Esophagus squamous epithelium (tissue), 5 donors: ENCODE results near the gene ABCA3. TPM values are rescaled to one million over a fixed set of nuclear protein-coding genes. Genes with fewer than 3 reads are reported as not detected.

Experiments used
- DNase-seq: peaks from one replicate; lab custom pipeline; 2025; lab: John Stamatoyannopoulos, UW
- H3K27ac ChIP-seq, 4 donors: fragments of 200-600 bp; sonication (generic); one replicate each; pipeline ENCODE4 v1.5.1; 2016 to 2019; ENCODE audit warnings: mild to moderate bottlenecking in 1 of 4
- H3K27me3 ChIP-seq, 4 donors: fragments of 200-600 bp; sonication (generic); 1 replicate in 3 of 4; 2 replicates in 1 of 4; pipeline versions ENCODE4 v1.5.1 to v1.6.0; 2017 to 2021; ENCODE audit warnings: antibody characterized with exemption in 1 of 4
- H3K36me3 ChIP-seq, 3 donors: fragments of 200-600 bp; sonication (generic); one replicate each; pipeline ENCODE4 v1.5.1; 2016 to 2019
- H3K4me1 ChIP-seq, 3 donors: fragments of 200-600 bp; sonication (generic); one replicate each; pipeline ENCODE4 v1.5.1; 2017 to 2019
- H3K4me3 ChIP-seq, 4 donors: fragments of 200-600 bp; sonication (generic); 1 replicate in 3 of 4; 2 replicates in 1 of 4; pipeline ENCODE4 v1.5.1; 2016 to 2019; ENCODE audit warnings: mild to moderate bottlenecking in 2 of 4, moderate library complexity in 1 of 4
- H3K9me3 ChIP-seq, 3 donors: fragments of 200-600 bp; sonication (generic); one replicate each; pipeline ENCODE4 v1.5.1; 2016 to 2019
- CTCF ChIP-seq, 6 experiments: fragments of 450-650 bp in 4 of 6; fragments of 200-600 bp in 2 of 6; sonication (generic) in 2 of 6; IDR thresholded peaks; one replicate each; pipeline ENCODE4 v1.5.1; 2016 to 2019; ENCODE audit warnings: antibody characterized with exemption in 6 of 6, mild to moderate bottlenecking in 4 of 6, moderate library complexity in 4 of 6
- POLR2A ChIP-seq, 4 donors: fragments of 450-650 bp; IDR thresholded peaks; one replicate each; pipeline ENCODE4 v1.6.1; 2017; ENCODE audit warnings: antibody characterized with exemption in 4 of 4, mild to moderate bottlenecking in 4 of 4, moderate library complexity in 3 of 4
- WGBS, 2 donors: methylation state at CpG; one replicate each; pipeline ENCODE4 v1.1.5; 2018; 5-methylcytosine and 5-hydroxymethylcytosine counted together
- intact Hi-C: fragments of 100-400 bp; cut with DNase I; formaldehyde crosslinking; loops from one replicate; pipeline ENCODE4 v1.15.0; 2022
- total RNA-seq, 4 donors: library from RNA; depleted of rRNA; stranded (reverse); fragments of >200 nt; gene quantifications; one replicate each; pipeline ENCODE4 v1.1.0, GENCODE V29; 2016
- donor health status: DM: yes; HTN: yes; CAD: no.

Gene ABCA3
- total RNA-seq, 4 donors from 2014 or later = 0.70 to 3.2 (median 2.7) TPM

GRCh38 chr16:2333231-2333630, 7.3 kb downstream of the ABCA3 start:
- DNase-seq = no peak
- TF ChIP-seq POLR2A (IDR thresholded peaks at IDR 0.05) (no peak), CTCF (IDR thresholded peaks at IDR 0.05) (no peak)
- no peaks in the 10 kb centered on the region for H3K36me3 ChIP-seq
- peaks cover 0 to 9% (median 0%) of the 10 kb centered on the region in 4 donors for H3K27me3 ChIP-seq
- intact Hi-C loops = no loop called here
- no peak overlapping the region for H3K27ac ChIP-seq
- H3K4me3 ChIP-seq = no peak overlapping the region
- no peaks in the 10 kb centered on the region for H3K9me3 ChIP-seq
- H3K4me1 ChIP-seq = no peaks in the 10 kb centered on the region
- 93 to 96% methylated on average over 9 of the region's 9 CpGs for WGBS, 2 donors

DNA sequence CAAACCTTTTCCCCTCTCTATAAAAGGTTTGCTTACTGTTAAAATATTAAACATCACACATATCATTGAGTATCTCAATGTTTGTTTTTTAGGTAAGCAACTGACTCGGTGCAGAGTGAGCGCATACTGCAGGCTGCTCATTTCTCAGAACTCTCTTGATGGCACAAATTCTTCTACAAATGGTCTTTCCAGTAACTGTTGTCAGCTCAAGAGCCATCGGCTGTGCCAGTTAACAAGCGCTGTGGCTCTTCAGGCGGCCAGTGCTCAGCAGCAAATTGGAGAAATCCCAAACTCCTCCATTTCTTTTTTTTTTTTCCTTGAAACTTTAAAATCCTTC, 8.6 kb downstream of the ABCA3 start:
- peaks cover 0 to 9% (median 0%) of the 10 kb centered on the region in 4 donors for H3K27me3 ChIP-seq
- 79 to 82% methylated on average over 5 of the region's 5 CpGs for WGBS, 2 donors
- no peaks in the 10 kb centered on the region for H3K36me3 ChIP-seq
- no peaks in the 10 kb centered on the region for H3K9me3 ChIP-seq
- no peak overlapping the region for H3K4me3 ChIP-seq
- intact Hi-C loops = no loop called here
- H3K27ac ChIP-seq = no peak overlapping the region
- TF ChIP-seq POLR2A (IDR thresholded peaks at IDR 0.05) (no peak), CTCF (IDR thresholded peaks at IDR 0.05) (no peak)
- no peak for DNase-seq
- H3K4me1 ChIP-seq = no peaks in the 10 kb centered on the region

DNA sequence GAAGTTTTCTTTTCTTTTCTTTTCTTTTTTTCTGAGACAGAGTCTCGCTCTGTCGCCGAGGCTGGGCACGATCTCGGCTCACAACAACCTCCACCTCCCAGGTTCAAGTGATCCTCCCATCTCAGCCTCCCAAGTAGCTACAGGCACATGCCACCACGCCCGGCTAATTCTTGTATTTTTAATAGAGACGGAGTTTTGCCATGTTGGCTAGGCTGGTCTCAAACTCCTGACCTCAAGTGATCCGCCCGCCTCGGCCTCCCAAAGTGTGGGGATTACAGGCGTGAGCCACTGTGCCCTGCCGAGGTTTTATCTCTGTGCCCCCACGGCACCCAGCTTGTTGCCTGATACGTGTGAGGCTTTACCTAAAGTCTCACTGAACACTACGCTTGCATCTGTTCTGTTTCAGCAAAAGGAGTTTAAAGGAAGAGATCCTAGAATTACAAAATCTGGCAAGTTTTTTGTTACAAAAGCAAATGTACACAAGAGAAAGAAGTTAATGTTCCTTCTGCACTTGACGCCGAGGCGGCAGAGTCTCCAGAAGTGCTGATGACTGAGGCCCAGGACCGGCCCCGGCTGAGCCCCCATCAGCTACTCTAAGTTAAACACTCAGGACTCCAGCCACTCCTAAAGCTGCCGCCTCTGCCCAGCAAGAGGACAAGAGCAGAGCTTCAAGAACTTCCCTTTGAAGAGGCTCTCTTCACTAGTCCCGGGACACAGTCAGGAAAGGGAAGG, 9.2 kb downstream of the ABCA3 start:
- WGBS, 2 donors = 73 to 79% methylated on average over 16 to 21 of the region's 23 CpGs
- intact Hi-C loops = no loop called here
- no peak for DNase-seq

GRCh38 chr16:2329532-2329931, 11.0 kb downstream of the ABCA3 start:
- H3K4me3 ChIP-seq = no peak overlapping the region
- intact Hi-C loops = no loop called here
- no peaks in the 10 kb centered on the region for H3K9me3 ChIP-seq
- no peak for DNase-seq
- TF ChIP-seq POLR2A (IDR thresholded peaks at IDR 0.05) (no peak), CTCF (IDR thresholded peaks at IDR 0.05) (no peak)
- peaks cover 0 to 19% (median 5%) of the 10 kb centered on the region in 3 donors for H3K36me3 ChIP-seq
- H3K4me1 ChIP-seq = no peaks in the 10 kb centered on the region
- H3K27me3 ChIP-seq = peaks cover 0 to 9% (median 0%) of the 10 kb centered on the region in 4 donors
- WGBS, 2 donors = 88 to 100% methylated on average over 2 of the region's 5 CpGs
- no peak overlapping the region for H3K27ac ChIP-seq

More for the DNA sequence above, 9.2 kb downstream of the ABCA3 start:
- Histone ChIP-seq H3K4me1 (no peaks in the 10 kb centered on the region), H3K4me3 (no peak overlapping the region), H3K27ac (no peak overlapping the region), H3K36me3 (peaks cover 0 to 2% (median 0%) of the 10 kb centered on the region in 3 donors), H3K9me3 (no peaks in the 10 kb centered on the region), H3K27me3 (peaks cover 0 to 9% (median 0%) of the 10 kb centered on the region in 4 donors)
- no peak for TF ChIP-seq POLR2A (IDR thresholded peaks at IDR 0.05)
- TF ChIP-seq CTCF (IDR thresholded peaks at IDR 0.05) = no peak

- intact Hi-C loops = no loop called here
- 75 to 86% methylated on average over 12 of the region's 12 CpGs for WGBS, 2 donors
- Histone ChIP-seq H3K9me3 (no peaks in the 10 kb centered on the region), H3K36me3 (peaks cover 0 to 30% (median 5%) of the 10 kb centered on the region in 3 donors), H3K4me1 (no peaks in the 10 kb centered on the region), H3K27me3 (peaks cover 0 to 9% (median 0%) of the 10 kb centered on the region in 4 donors), H3K4me3 (no peak overlapping the region), H3K27ac (no peak overlapping the region)
- TF ChIP-seq CTCF (IDR thresholded peaks at IDR 0.05) (no peak), POLR2A (IDR thresholded peaks at IDR 0.05) (no peak)
- no peak for DNase-seq
These were observed 12.1 kb downstream of the ABCA3 start for GRCh38 chr16:2328428-2328827.
